ENCODE measurements around the gene IFNL3. TPM values are rescaled to one million over a fixed set of nuclear protein-coding genes. Genes with fewer than 3 reads are reported as not detected.
"Not testable (repeated sequence)": the region's sequence is repeated elsewhere in the genome, so short reads cannot be mapped to it uniquely, and the experiment has no call there.

Gene IFNL3
- not detected for total RNA-seq

- H3K4me1 ChIP-seq (ENCODE audit: control insufficient read depth in 3 of 3, insufficient read depth in 3 of 3, low read length in 3 of 3); H3K27ac ChIP-seq (ENCODE audit: low read depth, low read length); H3K9ac ChIP-seq (ENCODE audit: low read depth in 1 of 3, low read length in 3 of 3); H3K4me3 ChIP-seq (ENCODE audit: low read length in 3 of 3); H3K9me3 ChIP-seq (ENCODE audit: control insufficient read depth in 3 of 3, low read length in 3 of 3); H3K36me3 ChIP-seq (ENCODE audit: control insufficient read depth in 3 of 3, insufficient read depth in 3 of 3, low read length in 3 of 3): not testable (repeated sequence)
- peaks cover 24 to 30% (median 26%) of the 10 kb centered on the region in 3 donors for H3K27me3 ChIP-seq (ENCODE audit: control insufficient read depth in 3 of 3, insufficient read depth in 3 of 3, low read length in 3 of 3)
Measured at GRCh38 chr19:39244410-39245100, at the start of gene IFNL3. IFNL3 (minus strand) TSS chr19:39245006; CDS start chr19:39244967, 39 bp downstream.

GRCh38 chr19:39293394-39293793 is 48.6 kb upstream of the IFNL3 start:
- no peak overlapping the region for H3K9ac ChIP-seq (ENCODE audit: low read depth in 1 of 3, low read length in 3 of 3)
- peaks cover 9 to 16% (median 16%) of the 10 kb centered on the region in 3 donors for H3K27me3 ChIP-seq (ENCODE audit: control insufficient read depth in 3 of 3, insufficient read depth in 3 of 3, low read length in 3 of 3)
- no peaks in the 10 kb centered on the region for H3K4me1 ChIP-seq (ENCODE audit: control insufficient read depth in 3 of 3, insufficient read depth in 3 of 3, low read length in 3 of 3)
- no peak overlapping the region for H3K4me3 ChIP-seq (ENCODE audit: low read length in 3 of 3)
- H3K36me3 ChIP-seq (ENCODE audit: control insufficient read depth in 3 of 3, insufficient read depth in 3 of 3, low read length in 3 of 3), result no peaks in the 10 kb centered on the region
- H3K27ac ChIP-seq (ENCODE audit: low read depth, low read length), result no peak overlapping the region
- no peaks in the 10 kb centered on the region for H3K9me3 ChIP-seq (ENCODE audit: control insufficient read depth in 3 of 3, low read length in 3 of 3)

DNA sequence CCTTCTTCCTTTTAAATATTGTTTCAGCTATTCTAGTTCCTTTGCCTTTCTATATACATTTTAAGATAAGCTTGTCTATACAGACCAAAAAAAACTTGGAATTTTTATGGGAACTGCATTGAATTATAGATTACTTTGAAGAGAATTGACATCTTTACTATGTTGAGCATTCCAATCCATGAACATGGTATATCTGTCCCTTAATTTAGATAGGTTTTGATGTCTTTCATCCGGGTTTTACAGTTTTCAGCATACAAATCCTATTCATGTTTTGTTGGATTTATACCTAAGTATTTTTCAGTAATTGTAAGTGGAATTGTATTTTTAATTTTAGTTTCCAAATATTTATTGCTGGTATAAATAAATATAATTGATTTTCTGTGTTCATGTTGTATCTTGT is 39.2 kb upstream of the IFNL3 start:
- Histone ChIP-seq H3K36me3 (ENCODE audit: control insufficient read depth in 3 of 3, insufficient read depth in 3 of 3, low read length in 3 of 3) (no peaks in the 10 kb centered on the region), H3K4me1 (ENCODE audit: control insufficient read depth in 3 of 3, insufficient read depth in 3 of 3, low read length in 3 of 3) (no peaks in the 10 kb centered on the region), H3K27me3 (ENCODE audit: control insufficient read depth in 3 of 3, insufficient read depth in 3 of 3, low read length in 3 of 3) (no peaks in the 10 kb centered on the region), H3K9me3 (ENCODE audit: control insufficient read depth in 3 of 3, low read length in 3 of 3) (peaks cover 0 to 8% (median 3%) of the 10 kb centered on the region in 3 donors), H3K27ac (ENCODE audit: low read depth, low read length) (no peak overlapping the region), H3K4me3 (ENCODE audit: low read length in 3 of 3) (no peak overlapping the region), H3K9ac (ENCODE audit: low read depth in 1 of 3, low read length in 3 of 3) (no peak overlapping the region)

GRCh38 chr19:39282021-39282420 is 37.2 kb upstream of the IFNL3 start:
- H3K27me3 ChIP-seq (ENCODE audit: control insufficient read depth in 3 of 3, insufficient read depth in 3 of 3, low read length in 3 of 3), result peaks cover 0 to 8% (median 4%) of the 10 kb centered on the region in 3 donors
- H3K4me3 ChIP-seq (ENCODE audit: low read length in 3 of 3), result no peak overlapping the region
- H3K36me3 ChIP-seq (ENCODE audit: control insufficient read depth in 3 of 3, insufficient read depth in 3 of 3, low read length in 3 of 3), result no peaks in the 10 kb centered on the region
- no peak overlapping the region for H3K27ac ChIP-seq (ENCODE audit: low read depth, low read length)
- H3K4me1 ChIP-seq (ENCODE audit: control insufficient read depth in 3 of 3, insufficient read depth in 3 of 3, low read length in 3 of 3), result no peaks in the 10 kb centered on the region
- H3K9me3 ChIP-seq (ENCODE audit: control insufficient read depth in 3 of 3, low read length in 3 of 3), result peaks cover 0 to 8% (median 3%) of the 10 kb centered on the region in 3 donors
- H3K9ac ChIP-seq (ENCODE audit: low read depth in 1 of 3, low read length in 3 of 3), result no peak overlapping the region

GRCh38 chr19:39277598-39277997 is 32.8 kb upstream of the IFNL3 start:
- no peaks in the 10 kb centered on the region for H3K36me3 ChIP-seq (ENCODE audit: control insufficient read depth in 3 of 3, insufficient read depth in 3 of 3, low read length in 3 of 3)
- no peak overlapping the region for H3K27ac ChIP-seq (ENCODE audit: low read depth, low read length)
- no peak overlapping the region for H3K9ac ChIP-seq (ENCODE audit: low read depth in 1 of 3, low read length in 3 of 3)
- H3K9me3 ChIP-seq (ENCODE audit: control insufficient read depth in 3 of 3, low read length in 3 of 3), result peaks cover 0 to 6% (median 3%) of the 10 kb centered on the region in 3 donors
- no peaks in the 10 kb centered on the region for H3K4me1 ChIP-seq (ENCODE audit: control insufficient read depth in 3 of 3, insufficient read depth in 3 of 3, low read length in 3 of 3)
- H3K4me3 ChIP-seq (ENCODE audit: low read length in 3 of 3), result no peak overlapping the region
- peaks cover 4 to 8% (median 6%) of the 10 kb centered on the region in 3 donors for H3K27me3 ChIP-seq (ENCODE audit: control insufficient read depth in 3 of 3, insufficient read depth in 3 of 3, low read length in 3 of 3)

- H3K4me1 ChIP-seq (ENCODE audit: control insufficient read depth in 3 of 3, insufficient read depth in 3 of 3, low read length in 3 of 3), result no peaks in the 10 kb centered on the region
- no peak overlapping the region for H3K4me3 ChIP-seq (ENCODE audit: low read length in 3 of 3)
- H3K36me3 ChIP-seq (ENCODE audit: control insufficient read depth in 3 of 3, insufficient read depth in 3 of 3, low read length in 3 of 3), result no peaks in the 10 kb centered on the region
- H3K9ac ChIP-seq (ENCODE audit: low read depth in 1 of 3, low read length in 3 of 3), result no peak overlapping the region
- peaks cover 4 to 8% (median 6%) of the 10 kb centered on the region in 3 donors for H3K27me3 ChIP-seq (ENCODE audit: control insufficient read depth in 3 of 3, insufficient read depth in 3 of 3, low read length in 3 of 3)
- H3K9me3 ChIP-seq (ENCODE audit: control insufficient read depth in 3 of 3, low read length in 3 of 3), result peaks cover 0 to 3% (median 3%) of the 10 kb centered on the region in 3 donors
- no peak overlapping the region for H3K27ac ChIP-seq (ENCODE audit: low read depth, low read length)
Measured at GRCh38 chr19:39276740-39277139, 31.9 kb upstream of the IFNL3 start.

DNA sequence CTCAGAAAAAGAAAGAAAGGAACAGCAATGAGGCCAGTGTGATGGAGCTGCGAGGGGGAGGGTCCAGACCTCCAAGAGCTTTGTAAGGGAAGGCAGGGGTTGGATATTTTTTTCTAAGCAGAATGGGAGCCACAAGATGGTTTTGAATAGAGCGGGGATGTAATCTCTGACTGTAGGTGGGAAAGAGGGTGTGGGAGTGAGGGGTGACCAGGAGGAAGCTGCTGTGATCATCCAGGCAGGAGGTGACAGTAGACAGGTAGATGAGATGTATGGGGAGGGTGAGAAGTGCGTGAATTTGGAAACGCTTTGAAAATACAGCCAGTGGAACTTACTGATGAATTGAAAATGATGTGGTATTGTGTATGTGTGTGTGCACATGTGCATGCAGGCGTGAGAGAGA is 30.8 kb upstream of the IFNL3 start:
- Histone ChIP-seq H3K27me3 (ENCODE audit: control insufficient read depth in 3 of 3, insufficient read depth in 3 of 3, low read length in 3 of 3) (peaks cover 10 to 14% (median 13%) of the 10 kb centered on the region in 3 donors), H3K4me3 (ENCODE audit: low read length in 3 of 3) (no peak overlapping the region), H3K9me3 (ENCODE audit: control insufficient read depth in 3 of 3, low read length in 3 of 3) (no peaks in the 10 kb centered on the region), H3K4me1 (ENCODE audit: control insufficient read depth in 3 of 3, insufficient read depth in 3 of 3, low read length in 3 of 3) (no peaks in the 10 kb centered on the region), H3K36me3 (ENCODE audit: control insufficient read depth in 3 of 3, insufficient read depth in 3 of 3, low read length in 3 of 3) (no peaks in the 10 kb centered on the region), H3K9ac (ENCODE audit: low read depth in 1 of 3, low read length in 3 of 3) (no peak overlapping the region), H3K27ac (ENCODE audit: low read depth, low read length) (no peak overlapping the region)

DNA sequence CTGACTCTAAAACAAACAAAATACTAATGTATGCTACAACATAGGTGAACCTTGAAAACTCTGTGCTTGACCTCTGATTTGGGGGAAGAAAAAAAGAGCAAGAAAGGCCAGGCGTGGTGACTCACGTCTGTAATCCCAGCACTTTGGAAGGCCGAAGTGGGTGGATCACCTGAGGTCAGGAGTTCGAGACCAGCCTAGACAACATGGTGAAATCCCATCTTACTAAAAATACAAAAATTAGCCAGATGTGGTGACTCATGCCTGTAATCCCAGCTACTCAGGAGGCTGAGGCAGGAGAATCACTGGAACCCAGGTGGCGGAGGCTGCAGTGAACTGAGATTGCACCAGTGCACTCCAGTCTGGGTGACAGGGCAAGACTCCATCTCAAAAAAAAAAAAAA is 29.1 kb upstream of the IFNL3 start:
- H3K9ac ChIP-seq (ENCODE audit: low read depth in 1 of 3, low read length in 3 of 3); H3K4me1 ChIP-seq (ENCODE audit: control insufficient read depth in 3 of 3, insufficient read depth in 3 of 3, low read length in 3 of 3); H3K27ac ChIP-seq (ENCODE audit: low read depth, low read length); H3K4me3 ChIP-seq (ENCODE audit: low read length in 3 of 3); H3K9me3 ChIP-seq (ENCODE audit: control insufficient read depth in 3 of 3, low read length in 3 of 3); H3K36me3 ChIP-seq (ENCODE audit: control insufficient read depth in 3 of 3, insufficient read depth in 3 of 3, low read length in 3 of 3): not testable (repeated sequence)
- peaks cover 14 to 22% (median 21%) of the 10 kb centered on the region in 3 donors for H3K27me3 ChIP-seq (ENCODE audit: control insufficient read depth in 3 of 3, insufficient read depth in 3 of 3, low read length in 3 of 3)

DNA sequence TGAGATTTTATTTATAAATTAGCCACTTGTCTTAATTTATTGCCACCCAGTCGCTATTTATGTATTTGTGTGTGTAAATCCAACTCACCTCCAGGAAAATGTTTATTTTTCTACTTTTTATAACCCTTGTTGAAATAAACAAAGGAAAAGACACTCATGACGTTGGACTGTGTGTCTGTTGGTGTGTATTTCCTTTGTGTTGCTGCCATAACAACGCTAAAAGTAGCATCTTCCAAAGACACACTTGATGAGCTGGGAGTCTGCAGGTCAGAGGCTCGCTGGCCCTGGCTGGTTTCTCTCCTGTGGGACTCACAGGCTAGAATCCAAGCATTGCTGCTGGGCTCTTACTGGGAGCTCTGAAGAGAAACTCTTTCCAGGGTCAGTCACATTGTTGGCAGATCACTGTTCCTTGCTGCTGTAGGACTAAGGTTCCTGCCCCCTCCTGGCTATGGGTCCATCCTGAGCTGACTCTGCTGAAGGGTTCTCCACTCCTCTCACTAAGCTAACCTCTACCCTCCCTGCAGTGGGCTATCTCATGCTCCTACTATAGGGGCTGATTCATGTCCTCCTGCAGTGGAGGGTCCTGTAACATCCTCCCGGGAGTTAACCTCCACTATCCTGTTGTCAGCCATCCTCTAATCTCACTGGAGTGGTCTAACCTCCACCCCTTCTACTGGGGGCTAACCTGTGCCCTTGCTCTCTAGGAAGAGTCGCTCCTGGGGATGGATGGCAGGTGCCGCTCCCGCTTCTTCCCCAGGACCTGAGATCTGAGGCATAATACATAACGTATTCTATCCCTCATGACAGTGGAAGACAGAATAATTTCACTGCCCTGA is 25.4 kb upstream of the IFNL3 start:
- H3K9me3 ChIP-seq (ENCODE audit: control insufficient read depth in 3 of 3, low read length in 3 of 3), result no peaks in the 10 kb centered on the region
- no peaks in the 10 kb centered on the region for H3K36me3 ChIP-seq (ENCODE audit: control insufficient read depth in 3 of 3, insufficient read depth in 3 of 3, low read length in 3 of 3)
- H3K9ac ChIP-seq (ENCODE audit: low read depth in 1 of 3, low read length in 3 of 3), result no peak overlapping the region
- no peaks in the 10 kb centered on the region for H3K4me1 ChIP-seq (ENCODE audit: control insufficient read depth in 3 of 3, insufficient read depth in 3 of 3, low read length in 3 of 3)
- peaks cover 15 to 21% (median 18%) of the 10 kb centered on the region in 3 donors for H3K27me3 ChIP-seq (ENCODE audit: control insufficient read depth in 3 of 3, insufficient read depth in 3 of 3, low read length in 3 of 3)
- H3K27ac ChIP-seq (ENCODE audit: low read depth, low read length), result no peak overlapping the region
- H3K4me3 ChIP-seq (ENCODE audit: low read length in 3 of 3), result no peak overlapping the region

DNA sequence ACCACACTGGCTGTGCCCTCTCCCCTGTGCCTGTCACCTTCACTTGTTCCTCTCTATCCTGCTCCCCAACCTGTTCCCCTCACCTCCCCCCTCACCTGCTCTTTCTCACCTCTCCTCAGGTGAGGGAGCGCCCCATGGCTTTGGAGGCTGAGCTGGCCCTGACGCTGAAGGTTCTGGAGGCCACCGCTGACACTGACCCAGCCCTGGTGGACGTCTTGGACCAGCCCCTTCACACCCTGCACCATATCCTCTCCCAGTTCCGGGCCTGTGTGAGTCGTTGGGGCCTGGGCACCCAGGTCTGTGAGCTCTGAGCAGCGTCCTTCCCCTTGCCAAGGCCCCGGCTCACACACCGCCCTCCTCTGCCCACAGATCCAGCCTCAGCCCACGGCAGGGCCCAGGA is 24.6 kb upstream of the IFNL3 start:
- not testable (repeated sequence) for H3K4me3 ChIP-seq (ENCODE audit: low read length in 3 of 3); H3K4me1 ChIP-seq (ENCODE audit: control insufficient read depth in 3 of 3, insufficient read depth in 3 of 3, low read length in 3 of 3)
- peaks cover 22 to 30% (median 27%) of the 10 kb centered on the region in 3 donors for H3K27me3 ChIP-seq (ENCODE audit: control insufficient read depth in 3 of 3, insufficient read depth in 3 of 3, low read length in 3 of 3)

More for the DNA sequence above, 24.6 kb upstream of the IFNL3 start:
- not testable (repeated sequence) for H3K9me3 ChIP-seq (ENCODE audit: control insufficient read depth in 3 of 3, low read length in 3 of 3); H3K36me3 ChIP-seq (ENCODE audit: control insufficient read depth in 3 of 3, insufficient read depth in 3 of 3, low read length in 3 of 3); H3K9ac ChIP-seq (ENCODE audit: low read depth in 1 of 3, low read length in 3 of 3); H3K27ac ChIP-seq (ENCODE audit: low read depth, low read length)

All from skeletal muscle tissue (tissue), 4 donors.